HepG2 (cell line): ENCODE results near the gene ATP8A1.

ENCODE experiments used
- ESRRA ChIP-seq: sonication (generic); formaldehyde crosslinking; IDR thresholded peaks from 2 replicates; pipeline ENCODE4 v1.5.1; 2020; ENCODE audit warnings: mild to moderate bottlenecking, low read depth, missing genetic modification reagents
- KAT7 ChIP-seq: IDR thresholded peaks from 2 replicates; pipeline ENCODE4 v1.6.1; 2018; ENCODE audit warnings: borderline replicate concordance, missing compliant biosample characterization
- POLR2A ChIP-seq, 2 experiments: IDR thresholded peaks; 2 replicates each; pipeline ENCODE4 v1.6.1; 2011; ENCODE audit warnings: low read depth in 2 of 2, low read length in 2 of 2, mild to moderate bottlenecking in 1 of 2, moderate library complexity in 1 of 2; ENCODE audit not compliant: insufficient read depth in 1 of 2

DNA sequence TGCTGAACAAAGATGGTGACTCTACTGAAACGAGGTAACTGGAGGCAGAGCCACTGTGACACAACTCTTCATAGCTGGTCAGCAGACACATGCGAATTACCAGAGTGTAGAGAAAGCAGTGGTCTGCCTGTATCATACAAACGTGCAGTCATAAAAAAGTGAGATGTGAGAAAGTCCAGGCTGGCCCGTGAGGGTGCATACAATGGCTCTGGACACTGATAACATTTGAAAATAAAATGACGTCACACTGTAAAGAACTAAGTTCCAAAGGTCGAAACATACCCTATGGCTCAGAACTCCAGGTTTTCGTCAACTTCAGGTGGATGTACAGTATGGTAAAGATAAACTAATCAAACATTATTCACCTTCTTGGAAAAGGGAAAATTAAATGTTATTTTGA, 163.9 kb downstream of the ATP8A1 start:
- TF ChIP-seq ESRRA (no peak), POLR2A (IDR thresholded peaks at IDR 0.05; ENCODE audit: insufficient read depth in 1 of 2, low read depth in 2 of 2, low read length in 2 of 2) (no peak), KAT7 (CRISPR knock-in tag) (no peak)
